HFF-Myc (cell line): ENCODE measurements around the gene MPV17L2.

Source experiments
- DNase-seq: peaks from one replicate; pipeline ENCODE4 v3.0.0-alpha.2; 2011; ENCODE audit warnings: low read depth; ENCODE audit errors: extremely low read depth
- H3K4me3 ChIP-seq: replicated peaks from 2 replicates; pipeline ENCODE4 v1.5.1; 2011; ENCODE audit warnings: low read depth, mild to moderate bottlenecking, control low read depth, low read length
- TF ChIP-seq, protein P1 (sequence below): IDR thresholded peaks from 2 replicates; pipeline ENCODE4 v1.5.1; 2012; ENCODE audit warnings: mild to moderate bottlenecking, low read depth, low read length, control low read depth; ENCODE audit errors: missing control alignments

Gene MPV17L2

DNA sequence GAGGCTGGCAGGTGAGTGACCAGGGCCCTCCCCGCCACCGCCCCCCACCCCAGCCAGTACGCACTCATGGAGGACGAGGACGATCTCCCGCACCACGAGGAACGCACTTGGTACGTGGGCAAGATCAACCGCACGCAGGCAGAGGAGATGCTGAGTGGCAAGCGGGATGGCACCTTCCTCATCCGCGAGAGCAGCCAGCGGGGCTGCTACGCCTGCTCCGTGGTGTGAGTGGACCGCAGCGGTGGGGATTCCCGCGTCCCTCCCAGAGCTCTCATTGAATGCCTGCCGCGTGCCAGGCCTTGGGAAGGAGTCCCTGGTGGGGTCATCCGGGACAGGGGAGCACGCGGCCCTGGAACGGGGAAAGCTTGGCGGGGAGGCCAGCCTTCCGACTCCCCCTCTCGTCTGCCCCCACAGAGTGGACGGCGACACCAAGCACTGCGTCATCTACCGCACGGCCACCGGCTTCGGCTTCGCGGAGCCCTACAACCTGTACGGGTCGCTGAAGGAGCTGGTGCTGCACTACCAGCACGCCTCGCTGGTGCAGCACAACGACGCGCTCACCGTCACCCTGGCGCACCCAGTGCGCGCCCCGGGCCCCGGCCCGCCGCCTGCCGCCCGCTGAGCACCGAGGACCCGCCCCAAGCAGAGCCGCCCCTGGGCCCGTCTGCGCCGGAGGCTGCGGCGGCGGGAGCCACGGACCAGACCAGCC lies 24.2 kb upstream of the MPV17L2 start:
- DNase-seq, result no peak
- no peak overlapping the region for H3K4me3 ChIP-seq
- TF ChIP-seq, protein P1, sequence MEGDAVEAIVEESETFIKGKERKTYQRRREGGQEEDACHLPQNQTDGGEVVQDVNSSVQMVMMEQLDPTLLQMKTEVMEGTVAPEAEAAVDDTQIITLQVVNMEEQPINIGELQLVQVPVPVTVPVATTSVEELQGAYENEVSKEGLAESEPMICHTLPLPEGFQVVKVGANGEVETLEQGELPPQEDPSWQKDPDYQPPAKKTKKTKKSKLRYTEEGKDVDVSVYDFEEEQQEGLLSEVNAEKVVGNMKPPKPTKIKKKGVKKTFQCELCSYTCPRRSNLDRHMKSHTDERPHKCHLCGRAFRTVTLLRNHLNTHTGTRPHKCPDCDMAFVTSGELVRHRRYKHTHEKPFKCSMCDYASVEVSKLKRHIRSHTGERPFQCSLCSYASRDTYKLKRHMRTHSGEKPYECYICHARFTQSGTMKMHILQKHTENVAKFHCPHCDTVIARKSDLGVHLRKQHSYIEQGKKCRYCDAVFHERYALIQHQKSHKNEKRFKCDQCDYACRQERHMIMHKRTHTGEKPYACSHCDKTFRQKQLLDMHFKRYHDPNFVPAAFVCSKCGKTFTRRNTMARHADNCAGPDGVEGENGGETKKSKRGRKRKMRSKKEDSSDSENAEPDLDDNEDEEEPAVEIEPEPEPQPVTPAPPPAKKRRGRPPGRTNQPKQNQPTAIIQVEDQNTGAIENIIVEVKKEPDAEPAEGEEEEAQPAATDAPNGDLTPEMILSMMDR, result no peak

DNA sequence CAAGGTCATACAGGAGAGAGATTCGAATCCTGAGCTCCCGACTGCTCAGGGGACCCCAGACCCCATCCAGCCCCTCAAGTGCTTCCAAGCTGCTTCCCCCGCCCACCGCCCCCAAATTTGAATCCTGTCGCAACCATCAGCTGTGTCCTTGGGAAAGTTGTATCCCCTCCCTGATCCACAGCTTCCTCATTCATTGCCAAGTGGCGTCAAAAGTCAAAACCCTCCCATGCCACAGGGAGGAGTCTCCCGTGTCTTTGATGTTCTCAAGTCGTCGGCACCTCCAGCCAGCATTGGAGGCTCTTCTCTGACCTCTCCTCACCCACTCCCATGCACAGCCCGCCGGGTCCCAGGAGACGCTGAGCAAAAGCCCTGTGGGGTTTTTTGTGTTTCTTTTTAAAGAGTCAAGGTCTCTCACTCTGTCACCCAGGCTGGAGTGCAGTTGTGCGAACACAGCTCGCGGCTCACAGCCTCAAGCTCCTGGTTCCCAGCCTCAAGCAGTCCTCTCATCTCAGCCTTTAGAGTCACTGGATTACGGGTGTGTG lies 22.2 kb upstream of the MPV17L2 start:
- DNase-seq, result no peak
- no peak overlapping the region for H3K4me3 ChIP-seq
- TF ChIP-seq, protein P1, result no peak

DNA sequence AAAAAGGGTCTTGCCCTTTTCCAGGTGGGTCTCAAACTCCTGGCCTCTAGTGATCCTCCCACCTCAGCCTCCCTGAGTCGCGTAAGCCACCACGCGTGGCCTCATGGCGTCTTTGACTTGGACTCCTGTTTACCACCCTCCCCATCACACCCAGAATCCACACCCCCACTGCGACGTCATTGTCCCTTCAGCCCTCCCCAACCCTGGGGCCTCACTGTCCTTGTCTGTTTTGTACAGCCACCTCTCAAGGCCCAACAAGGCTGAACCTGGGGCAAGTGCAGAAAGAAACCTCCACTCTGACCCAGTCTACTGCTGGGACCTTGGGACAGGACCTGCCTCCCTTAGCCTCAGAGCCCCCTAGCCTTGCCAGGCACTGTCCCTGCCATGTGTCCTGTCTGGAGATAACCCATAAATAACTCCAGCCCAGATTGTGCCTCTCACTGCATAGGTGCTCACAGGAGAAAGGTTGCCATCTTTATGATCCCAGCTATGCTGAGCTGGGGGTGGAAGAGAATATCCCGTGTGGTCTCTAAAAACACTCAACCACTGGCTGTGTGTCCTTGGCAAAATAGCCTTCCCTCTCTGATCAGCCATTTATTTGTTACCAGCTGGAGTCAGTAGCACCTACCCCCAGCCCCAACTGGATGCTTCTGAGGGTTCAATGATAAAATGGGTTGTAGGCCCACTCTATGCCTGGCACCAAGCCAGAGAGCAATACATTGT lies 21.3 kb upstream of the MPV17L2 start:
- no peak for DNase-seq
- TF ChIP-seq, protein P1, result no peak
- no peak overlapping the region for H3K4me3 ChIP-seq

DNA sequence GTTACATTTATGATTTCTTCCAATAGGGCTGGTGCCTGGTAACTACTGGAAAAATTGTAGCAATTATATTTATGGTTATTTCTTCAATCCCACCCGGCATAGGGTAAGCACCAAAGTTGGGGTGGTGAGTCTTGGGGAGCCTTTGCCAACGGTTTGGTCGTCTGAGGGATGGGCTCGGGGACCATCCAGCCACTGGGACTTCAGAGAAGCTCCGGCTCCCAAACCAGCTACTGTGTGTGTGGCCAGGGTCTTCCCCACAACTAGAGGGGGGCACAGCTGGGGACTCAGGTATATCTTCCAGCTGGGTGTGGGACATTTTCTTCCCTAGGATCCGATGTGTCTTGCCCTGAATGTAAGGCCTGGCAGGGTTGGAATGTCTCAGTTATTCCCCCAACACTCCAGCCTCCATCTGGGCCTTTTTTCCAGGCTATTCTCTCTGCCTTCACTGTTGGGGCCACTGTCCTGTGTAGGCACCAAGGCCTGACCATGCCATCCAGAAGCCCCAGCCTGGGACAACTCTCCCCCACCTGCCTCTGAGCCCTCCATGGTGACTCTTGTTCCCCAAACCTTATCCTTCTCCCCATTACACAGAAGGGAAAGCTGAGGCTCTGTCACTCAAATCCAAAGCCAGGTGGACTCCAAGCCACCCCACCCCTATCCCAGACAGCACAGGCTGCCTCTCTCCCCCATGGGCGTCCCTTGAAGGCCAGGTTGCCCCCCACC lies 20.5 kb upstream of the MPV17L2 start:
- TF ChIP-seq, protein P1, result no peak
- no peak overlapping the region for H3K4me3 ChIP-seq
- no peak for DNase-seq

DNA sequence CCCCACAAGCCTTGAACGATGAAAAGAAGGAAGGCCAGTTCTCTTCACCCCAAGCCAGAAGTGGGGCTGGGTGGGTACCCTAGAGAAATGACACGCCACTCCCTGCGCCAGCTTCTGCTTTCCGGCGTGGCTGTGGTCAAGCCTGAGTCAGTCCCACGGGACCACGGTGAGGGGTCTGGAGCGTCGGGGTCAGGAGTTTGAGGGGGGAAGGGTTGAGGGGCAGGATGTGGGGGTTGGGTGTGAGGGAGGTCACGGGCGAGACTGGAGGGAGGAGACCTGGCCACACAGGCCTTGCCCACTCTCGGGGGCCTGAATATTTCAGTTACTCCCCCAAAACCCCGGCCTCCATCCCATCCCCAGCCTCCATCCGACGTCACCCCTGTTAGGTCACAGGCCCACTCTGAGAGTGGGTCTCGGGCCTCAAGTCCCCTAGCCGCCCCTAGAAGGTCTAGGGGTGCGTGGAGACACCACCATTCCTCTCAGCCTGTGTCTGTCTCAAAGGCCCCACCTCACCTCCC lies 19.9 kb upstream of the MPV17L2 start:
- no peak for DNase-seq
- peak overlapping the region; percentile 53 for H3K4me3 ChIP-seq
- TF ChIP-seq, protein P1, result no peak

DNA sequence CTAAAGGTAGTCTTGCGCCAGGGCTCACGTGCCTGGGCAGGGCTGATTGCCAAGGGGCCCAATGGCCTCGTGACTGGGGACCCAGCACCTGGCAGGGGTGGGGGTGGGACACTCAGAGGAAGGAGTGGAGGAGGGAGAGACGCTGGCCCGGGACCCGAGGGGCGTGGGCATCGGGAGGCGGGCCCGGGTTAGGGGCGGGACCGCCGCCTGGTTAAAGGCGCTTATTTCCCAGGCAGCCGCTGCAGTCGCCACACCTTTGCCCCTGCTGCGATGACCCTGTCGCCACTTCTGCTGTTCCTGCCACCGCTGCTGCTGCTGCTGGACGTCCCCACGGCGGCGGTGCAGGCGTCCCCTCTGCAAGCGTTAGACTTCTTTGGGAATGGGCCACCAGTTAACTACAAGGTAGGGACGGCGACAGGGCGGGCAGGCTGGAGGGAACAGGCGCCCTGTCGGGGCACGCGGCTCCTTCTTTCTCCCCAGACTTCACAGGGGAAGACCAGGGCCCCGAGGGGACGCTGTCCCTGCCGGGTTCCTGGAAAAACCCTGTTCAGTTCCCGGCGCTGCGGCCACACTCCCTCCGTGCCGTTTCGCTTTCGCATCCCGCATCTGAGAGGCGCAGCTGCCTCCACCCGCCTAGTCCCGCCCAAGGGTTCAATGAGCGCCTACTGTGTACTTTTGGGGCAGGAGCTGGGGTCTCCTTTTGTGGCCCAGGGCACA lies 19.3 kb upstream of the MPV17L2 start, which contains the start of gene IFI30:
Gene IFI30, plus strand, starts transcription at position 242 of the 717 bp plus-strand sequence. Its CDS starts 29 bp downstream, at position 271.
- TF ChIP-seq, protein P1, result no peak
- DNase-seq, result no peak
- peak within 1 kb of the TSS; percentile 53 for H3K4me3 ChIP-seq
